Osteocyte (in vitro differentiated cells): ENCODE results near the gene GRM2. TPM values are rescaled to one million over a fixed set of nuclear protein-coding genes. Genes with fewer than 3 reads are reported as not detected.

Experiments
- DNase-seq: peaks from one replicate; pipeline ENCODE4 v3.0.0; 2021; ENCODE audit warnings: mixed read lengths; ENCODE audit not compliant: unreplicated experiment; ENCODE audit errors: extremely low spot score
- H3K27ac Mint-ChIP-seq: one replicate; pipeline ENCODE4 v1.8.0; 2021; ENCODE audit warnings: mild to moderate bottlenecking, mixed read lengths; ENCODE audit not compliant: unreplicated experiment
- H3K27me3 Mint-ChIP-seq: one replicate; pipeline ENCODE4 v1.8.0; 2021; ENCODE audit warnings: mixed read lengths; ENCODE audit not compliant: unreplicated experiment
- H3K36me3 Mint-ChIP-seq: one replicate; pipeline ENCODE4 v1.8.0; 2021; ENCODE audit warnings: mixed read lengths; ENCODE audit not compliant: unreplicated experiment
- H3K4me1 Mint-ChIP-seq: one replicate; pipeline ENCODE4 v1.8.0; 2021; ENCODE audit warnings: mixed read lengths; ENCODE audit not compliant: unreplicated experiment
- H3K4me3 Mint-ChIP-seq: one replicate; pipeline ENCODE4 v1.8.0; 2021; ENCODE audit warnings: mild to moderate bottlenecking, moderate library complexity, mixed read lengths; ENCODE audit not compliant: unreplicated experiment
- H3K9me3 Mint-ChIP-seq: one replicate; pipeline ENCODE4 v1.8.0; 2021; ENCODE audit warnings: mixed read lengths; ENCODE audit not compliant: unreplicated experiment
- total RNA-seq: library from RNA; stranded (reverse); gene quantifications from 2 replicates; pipeline ENCODE4 v1.2.1, GENCODE V29; 2021
- TF ChIP-seq, protein P1 (sequence below): fragments of 200-600 bp; sonication (generic); IDR thresholded peaks from 2 replicates; pipeline ENCODE4 v1.5.0; 2021; ENCODE audit warnings: antibody characterized with exemption, mild to moderate bottlenecking, moderate library complexity

The GRM2 gene
- total RNA-seq, 1 donor from 2014 or later = 0.32 TPM

DNA sequence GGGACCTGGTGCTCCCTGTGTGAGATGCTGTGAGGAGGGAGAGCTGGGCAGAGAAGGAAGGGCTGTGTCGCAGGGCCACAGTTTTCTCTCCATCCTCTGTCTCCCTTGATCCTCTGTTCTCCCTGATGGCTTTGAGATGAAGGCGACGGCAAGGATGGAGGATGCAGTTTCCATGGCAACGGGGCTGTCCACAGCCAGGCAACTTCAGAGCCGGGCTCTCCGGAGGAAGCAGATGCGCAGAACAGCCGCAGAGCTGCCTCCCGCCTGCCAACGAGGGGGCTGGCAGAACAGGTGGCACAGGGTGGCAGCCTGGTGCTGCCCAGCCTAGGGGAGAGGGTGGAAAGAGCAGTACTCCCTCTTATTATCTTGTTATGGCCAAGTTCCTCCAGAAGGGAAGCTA lies 9.9 kb upstream of the GRM2 start:
- H3K4me3 Mint-ChIP-seq = no peak overlapping the region
- H3K27me3 Mint-ChIP-seq = no peaks in the 10 kb centered on the region
- H3K4me1 Mint-ChIP-seq = no peaks in the 10 kb centered on the region
- TF ChIP-seq, protein P1, sequence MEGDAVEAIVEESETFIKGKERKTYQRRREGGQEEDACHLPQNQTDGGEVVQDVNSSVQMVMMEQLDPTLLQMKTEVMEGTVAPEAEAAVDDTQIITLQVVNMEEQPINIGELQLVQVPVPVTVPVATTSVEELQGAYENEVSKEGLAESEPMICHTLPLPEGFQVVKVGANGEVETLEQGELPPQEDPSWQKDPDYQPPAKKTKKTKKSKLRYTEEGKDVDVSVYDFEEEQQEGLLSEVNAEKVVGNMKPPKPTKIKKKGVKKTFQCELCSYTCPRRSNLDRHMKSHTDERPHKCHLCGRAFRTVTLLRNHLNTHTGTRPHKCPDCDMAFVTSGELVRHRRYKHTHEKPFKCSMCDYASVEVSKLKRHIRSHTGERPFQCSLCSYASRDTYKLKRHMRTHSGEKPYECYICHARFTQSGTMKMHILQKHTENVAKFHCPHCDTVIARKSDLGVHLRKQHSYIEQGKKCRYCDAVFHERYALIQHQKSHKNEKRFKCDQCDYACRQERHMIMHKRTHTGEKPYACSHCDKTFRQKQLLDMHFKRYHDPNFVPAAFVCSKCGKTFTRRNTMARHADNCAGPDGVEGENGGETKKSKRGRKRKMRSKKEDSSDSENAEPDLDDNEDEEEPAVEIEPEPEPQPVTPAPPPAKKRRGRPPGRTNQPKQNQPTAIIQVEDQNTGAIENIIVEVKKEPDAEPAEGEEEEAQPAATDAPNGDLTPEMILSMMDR = no peak
- peaks cover 28% of the 10 kb centered on the region for H3K36me3 Mint-ChIP-seq
- no peak overlapping the region for H3K27ac Mint-ChIP-seq
- no peak for DNase-seq
- no peaks in the 10 kb centered on the region for H3K9me3 Mint-ChIP-seq

DNA sequence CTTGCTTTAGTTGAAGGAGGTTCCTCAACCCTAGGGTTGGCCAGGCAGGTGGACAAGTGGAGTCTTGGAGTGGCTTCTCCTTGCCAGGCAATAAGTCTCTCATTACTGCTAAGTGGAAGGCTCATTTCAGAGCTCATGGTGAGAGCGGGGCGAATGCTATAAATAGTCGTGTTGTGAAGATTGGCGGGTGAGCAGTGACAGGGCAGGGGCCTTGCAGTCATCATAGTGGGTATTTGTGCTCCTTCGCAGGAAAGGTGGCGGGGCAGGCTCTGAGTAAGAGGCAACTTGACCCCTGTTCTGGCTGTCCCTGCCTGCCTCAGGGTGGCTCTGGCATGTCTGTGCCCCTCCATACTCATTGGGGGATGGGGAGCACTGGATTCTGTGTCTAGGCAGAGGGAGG lies 8.7 kb upstream of the GRM2 start:
- no peaks in the 10 kb centered on the region for H3K27me3 Mint-ChIP-seq
- no peaks in the 10 kb centered on the region for H3K9me3 Mint-ChIP-seq
- no peak overlapping the region for H3K27ac Mint-ChIP-seq
- DNase-seq = no peak
- TF ChIP-seq, protein P1 = no peak
- H3K4me1 Mint-ChIP-seq = no peaks in the 10 kb centered on the region
- no peak overlapping the region for H3K4me3 Mint-ChIP-seq
- peaks cover 28% of the 10 kb centered on the region for H3K36me3 Mint-ChIP-seq

DNA sequence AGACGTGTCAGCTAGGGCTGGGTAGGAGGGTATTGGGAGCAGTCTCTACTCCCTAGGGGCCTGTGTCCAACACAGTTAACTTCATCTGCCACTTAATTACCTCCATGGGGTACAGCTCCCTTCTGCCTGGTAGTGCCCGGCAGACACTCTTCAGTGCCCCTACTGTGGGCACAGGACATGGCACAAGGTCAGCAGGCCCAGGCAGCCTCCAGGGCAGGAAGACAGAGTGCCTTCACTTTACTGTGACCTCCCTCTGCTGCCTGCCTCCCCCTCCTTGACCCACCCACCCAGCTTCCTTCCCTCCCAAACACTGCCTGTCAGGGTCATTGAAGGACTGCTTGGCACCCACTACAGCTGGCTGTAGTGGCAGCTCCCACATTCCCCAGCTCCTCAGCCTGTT lies 6.5 kb upstream of the GRM2 start:
- peaks cover 35% of the 10 kb centered on the region for H3K36me3 Mint-ChIP-seq
- no peak overlapping the region for H3K27ac Mint-ChIP-seq
- H3K4me3 Mint-ChIP-seq = no peak overlapping the region
- DNase-seq = no peak
- H3K27me3 Mint-ChIP-seq = no peaks in the 10 kb centered on the region
- H3K9me3 Mint-ChIP-seq = no peaks in the 10 kb centered on the region
- no peaks in the 10 kb centered on the region for H3K4me1 Mint-ChIP-seq
- TF ChIP-seq, protein P1 = no peak

DNA sequence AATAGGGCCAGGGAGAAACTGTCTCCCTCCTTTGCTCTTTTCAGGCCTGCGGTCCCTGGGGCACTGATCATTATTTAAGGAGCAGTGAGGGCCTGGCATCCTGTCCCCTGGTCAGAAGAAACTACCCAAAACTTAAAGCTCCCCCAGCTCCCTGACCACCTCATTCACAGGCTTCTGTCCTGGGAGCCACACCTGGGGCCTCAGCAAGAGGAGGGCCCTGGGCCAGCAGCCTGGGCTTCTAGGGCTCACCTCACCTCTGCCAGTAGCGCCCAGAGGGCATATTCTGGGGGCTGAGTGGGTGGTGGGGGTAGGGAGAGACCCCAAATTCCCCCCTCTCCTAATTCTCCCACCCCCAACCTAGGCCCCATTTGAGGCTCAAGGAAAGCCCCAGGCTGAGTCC lies 4.7 kb upstream of the GRM2 start:
- H3K27ac Mint-ChIP-seq = no peak overlapping the region
- H3K4me3 Mint-ChIP-seq = no peak overlapping the region
- peaks cover 2% of the 10 kb centered on the region for H3K4me1 Mint-ChIP-seq
- TF ChIP-seq, protein P1 = no peak
- H3K36me3 Mint-ChIP-seq = peaks cover 27% of the 10 kb centered on the region
- H3K9me3 Mint-ChIP-seq = no peaks in the 10 kb centered on the region
- DNase-seq = no peak
- no peaks in the 10 kb centered on the region for H3K27me3 Mint-ChIP-seq

DNA sequence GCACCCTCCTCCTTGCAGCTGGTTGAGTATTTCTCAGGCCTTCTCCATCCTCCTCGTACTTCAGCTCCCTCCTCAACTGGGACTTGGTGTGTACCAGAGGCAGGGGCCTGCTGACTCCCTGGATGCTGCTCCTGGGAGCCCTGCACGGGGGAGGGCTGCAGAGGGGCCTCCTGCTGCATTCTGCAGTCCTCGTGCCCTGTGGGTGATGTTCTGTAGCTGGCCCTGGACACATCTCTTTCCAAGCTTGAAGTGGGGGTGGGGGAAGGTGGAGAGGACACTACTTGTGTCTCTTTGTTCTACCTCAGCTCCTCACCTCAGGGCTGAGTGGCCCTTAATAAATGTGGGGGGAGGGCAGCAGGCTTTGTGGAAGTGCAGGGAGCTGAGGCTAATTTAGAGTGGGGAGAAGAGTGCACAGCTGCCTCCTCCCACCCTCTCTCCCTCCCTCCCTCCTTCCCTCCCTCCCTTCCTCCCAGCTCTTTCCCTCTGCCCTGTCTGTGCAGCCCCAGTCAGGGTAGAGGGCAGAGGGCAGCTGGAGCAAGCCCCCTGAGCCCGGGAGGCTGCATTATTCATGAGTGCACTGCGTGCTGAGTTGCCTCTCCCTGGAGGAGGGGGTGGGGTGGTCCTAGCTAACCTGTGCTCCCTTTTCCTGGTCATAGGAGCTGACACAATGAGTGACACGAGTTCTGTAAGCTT lies 3.7 kb upstream of the GRM2 start:
- H3K4me1 Mint-ChIP-seq = peaks cover 4% of the 10 kb centered on the region
- H3K9me3 Mint-ChIP-seq = no peaks in the 10 kb centered on the region
- peaks cover 19% of the 10 kb centered on the region for H3K36me3 Mint-ChIP-seq
- no peak overlapping the region for H3K27ac Mint-ChIP-seq
- TF ChIP-seq, protein P1 = no peak
- no peak overlapping the region for H3K4me3 Mint-ChIP-seq
- DNase-seq = no peak
- peaks cover 5% of the 10 kb centered on the region for H3K27me3 Mint-ChIP-seq
